Dermis microvascular lymphatic vessel endothelial cell (primary cell): ENCODE data around the gene ACAD8. TPM values are rescaled to one million over a fixed set of nuclear protein-coding genes. Genes with fewer than 3 reads are reported as not detected.

Experiments
- DNase-seq, 2 donors: peaks; one replicate each; pipeline versions ENCODE4 v3.0.0 to v3.0.0-alpha.2; 2010; ENCODE audit warnings: low read depth in 2 of 2
- total RNA-seq: library from RNA; depleted of rRNA; stranded (reverse); fragments of >200 nt; gene quantifications from 2 replicates; pipeline ENCODE4 v1.2.1, GENCODE V29; 2014

ACAD8 gene
- total RNA-seq, 1 donor from 2014 or later = 18.4 TPM

DNA sequence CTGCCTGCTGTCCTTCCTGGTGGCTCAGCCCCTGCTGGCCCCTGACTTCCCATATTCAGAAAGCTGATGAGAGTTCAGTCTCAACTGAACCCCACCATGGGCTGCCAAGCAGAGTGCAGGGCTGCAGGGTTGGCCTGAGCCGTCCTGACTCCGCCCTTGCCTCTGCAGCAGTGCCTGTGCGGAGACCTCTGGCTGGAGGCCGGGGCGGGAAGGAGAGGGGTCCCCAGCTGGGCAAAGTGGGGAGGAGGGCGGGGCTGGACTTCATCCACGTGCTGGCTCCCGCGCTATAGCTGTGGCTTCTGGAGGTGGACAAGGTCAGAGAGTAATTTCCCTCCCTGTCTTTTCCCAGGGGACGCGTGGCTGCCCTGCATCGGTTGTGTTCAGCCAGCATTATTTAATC is 36.4 kb downstream of the ACAD8 start:
- DNase-seq = no peak

DNA sequence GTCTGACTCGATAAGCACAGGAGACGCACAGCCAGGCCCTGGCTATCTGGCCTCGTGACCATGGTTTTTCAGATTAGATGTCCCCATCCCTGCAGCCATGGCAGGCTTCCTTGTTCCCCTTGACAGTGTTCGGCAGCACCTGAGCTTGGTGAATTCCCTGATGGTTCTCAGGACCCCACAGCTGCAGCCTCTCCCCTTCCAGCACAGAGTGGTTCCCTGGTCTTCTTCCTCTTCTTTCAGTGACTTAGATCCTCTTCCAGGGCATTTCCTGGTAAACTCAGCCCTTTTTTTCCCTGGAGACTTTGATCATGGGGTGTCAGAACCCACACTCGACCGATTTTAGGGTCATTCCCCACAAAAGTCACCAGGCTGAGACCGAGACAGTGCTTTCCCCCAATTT is 37.3 kb downstream of the ACAD8 start:
- DNase-seq = no peak

DNA sequence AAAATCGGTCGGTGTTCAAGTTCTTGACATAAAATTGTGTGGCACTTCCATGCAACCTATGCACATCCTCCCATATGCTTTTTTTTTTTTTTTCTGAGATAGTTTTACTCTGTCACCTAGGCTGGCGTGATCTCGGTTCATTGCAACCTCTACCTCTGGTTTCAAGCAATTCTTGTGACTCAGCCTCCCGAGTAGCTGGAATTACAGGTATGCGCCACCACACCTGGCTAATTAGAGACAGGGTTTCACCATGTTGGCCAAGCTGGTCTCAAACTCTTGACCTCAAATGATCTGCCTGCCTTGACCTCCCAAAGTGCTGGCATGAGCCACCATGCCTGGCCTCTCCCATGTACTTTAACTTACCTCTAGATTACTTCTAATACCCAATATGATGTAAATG is 37.8 kb downstream of the ACAD8 start:
- DNase-seq = no peak

DNA sequence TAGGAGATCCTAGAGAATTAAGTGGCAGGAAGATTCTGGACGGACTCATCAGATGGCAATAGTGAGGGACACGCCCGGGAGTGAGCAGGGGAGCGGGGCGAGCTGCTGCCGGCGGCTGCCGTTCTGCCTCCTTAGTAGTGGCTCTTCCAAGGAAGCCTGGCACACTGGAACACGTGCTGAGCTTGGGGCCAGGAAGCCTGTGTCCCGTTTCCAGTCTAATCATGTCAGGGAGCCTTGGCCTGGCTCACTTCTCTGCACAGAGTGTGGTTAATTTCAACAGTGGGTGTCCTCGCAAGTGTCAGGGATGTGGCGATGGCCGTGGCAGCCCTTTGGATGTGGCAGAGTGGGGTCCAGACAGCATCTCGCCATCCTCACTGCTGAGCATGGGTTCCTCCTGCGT is 39.3 kb downstream of the ACAD8 start:
- DNase-seq = no peak

DNA sequence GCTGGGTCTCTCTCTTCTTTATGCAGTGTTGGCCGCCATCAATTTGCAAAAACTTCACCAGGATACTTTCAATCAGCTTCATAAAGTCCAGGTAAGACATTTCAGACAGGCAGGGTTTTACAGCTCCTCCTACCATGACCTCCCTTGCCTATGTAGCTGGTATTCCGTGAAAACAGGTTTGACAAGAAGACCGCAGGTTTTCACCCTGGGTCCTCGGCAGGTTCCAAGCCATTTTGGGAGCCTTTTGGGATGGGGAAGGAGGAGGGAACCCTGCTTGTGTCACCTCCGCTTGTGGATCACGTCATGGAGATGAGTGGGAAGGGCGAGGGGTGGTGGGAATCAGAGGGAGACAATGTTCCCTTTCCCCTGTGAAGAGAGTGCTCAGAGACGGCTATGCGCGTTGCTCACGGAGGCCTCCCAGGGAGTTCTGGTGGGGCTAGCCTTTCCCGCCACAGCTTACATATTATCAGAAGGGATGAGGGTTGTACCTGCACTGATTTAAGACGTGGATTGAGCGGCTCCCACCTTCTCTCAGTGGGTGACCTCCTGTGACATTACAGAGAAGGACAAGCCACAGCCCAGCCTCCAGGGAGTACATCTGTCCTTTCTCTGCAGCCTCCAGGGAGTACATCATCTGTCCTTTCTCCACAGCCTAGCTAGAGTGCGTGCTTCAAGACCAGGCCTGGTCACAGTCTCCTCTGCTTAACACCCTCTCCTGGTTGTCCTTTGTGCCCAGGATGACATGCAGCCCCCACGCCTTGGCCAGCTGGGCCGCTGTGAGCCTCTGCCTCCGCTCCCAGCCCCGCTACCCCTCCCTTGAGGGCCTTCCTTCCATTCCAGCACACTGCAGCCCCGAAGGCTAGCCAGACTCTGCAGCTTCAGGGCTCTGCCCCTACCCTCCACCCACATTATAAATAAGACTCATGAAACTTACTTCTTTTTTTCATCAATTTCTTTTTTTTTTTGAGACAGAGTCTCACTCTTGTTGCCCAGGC is 40.0 kb downstream of the ACAD8 start:
- DNase-seq = no peak

DNA sequence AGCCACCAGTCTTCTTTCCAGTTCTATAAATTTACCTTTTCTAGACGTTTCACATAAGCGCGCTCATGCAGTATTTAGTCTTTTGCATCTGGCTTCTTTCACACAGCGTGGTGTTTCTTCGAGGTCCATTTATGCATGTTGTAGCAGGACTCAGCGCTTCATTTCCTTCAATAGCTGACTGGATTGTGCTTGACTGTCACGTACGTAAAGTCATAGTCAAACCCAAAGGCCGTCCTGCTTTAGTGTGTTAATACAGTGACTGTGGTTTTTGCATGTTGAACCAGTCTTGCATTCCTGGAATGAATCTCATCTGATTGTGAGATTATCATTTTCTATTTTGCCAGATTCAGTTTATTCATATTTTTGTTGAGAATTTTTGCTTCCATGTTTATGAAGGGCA is 41.3 kb downstream of the ACAD8 start:
- DNase-seq = no peak

DNA sequence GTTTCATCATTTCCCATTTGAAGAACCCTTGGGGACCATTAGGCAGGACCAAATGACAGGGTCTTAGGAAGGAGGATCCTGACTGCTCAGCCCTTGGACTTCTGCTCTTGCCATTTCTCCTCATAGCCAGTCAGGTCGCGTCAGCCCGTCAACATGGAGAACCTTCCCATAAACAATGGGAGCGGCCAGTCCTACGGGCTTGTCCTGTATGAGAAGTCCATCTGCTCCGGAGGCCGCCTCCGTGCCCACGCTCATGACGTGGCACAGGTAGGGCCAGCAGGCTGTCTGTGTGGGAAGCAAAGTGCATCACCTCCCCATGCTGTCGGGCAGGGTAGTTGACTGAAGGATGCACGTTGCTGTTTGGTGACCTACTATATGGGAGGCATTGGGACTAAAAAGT is 58.9 kb downstream of the ACAD8 start:
- DNase-seq = no peak

DNA sequence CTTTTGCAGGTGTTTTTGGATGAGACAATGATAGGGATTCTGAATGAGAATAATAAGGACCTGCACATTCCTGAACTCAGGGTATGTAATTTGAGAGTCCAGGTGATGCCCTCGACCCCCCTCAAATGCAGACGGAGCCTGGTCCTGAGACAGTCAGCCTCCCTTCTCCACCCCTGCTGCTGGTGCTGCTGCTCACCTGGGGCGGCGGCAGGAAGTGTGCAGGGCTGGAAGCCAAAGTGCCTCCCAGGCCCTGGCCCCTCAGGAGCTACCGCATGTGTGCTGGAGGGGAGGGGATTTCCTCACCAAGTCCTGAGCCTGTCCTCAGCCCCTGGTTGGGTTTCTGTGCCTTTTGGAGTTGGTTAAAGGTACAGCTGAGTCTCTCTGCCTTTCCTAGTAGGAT is 59.4 kb downstream of the ACAD8 start:
- DNase-seq = no peak

DNA sequence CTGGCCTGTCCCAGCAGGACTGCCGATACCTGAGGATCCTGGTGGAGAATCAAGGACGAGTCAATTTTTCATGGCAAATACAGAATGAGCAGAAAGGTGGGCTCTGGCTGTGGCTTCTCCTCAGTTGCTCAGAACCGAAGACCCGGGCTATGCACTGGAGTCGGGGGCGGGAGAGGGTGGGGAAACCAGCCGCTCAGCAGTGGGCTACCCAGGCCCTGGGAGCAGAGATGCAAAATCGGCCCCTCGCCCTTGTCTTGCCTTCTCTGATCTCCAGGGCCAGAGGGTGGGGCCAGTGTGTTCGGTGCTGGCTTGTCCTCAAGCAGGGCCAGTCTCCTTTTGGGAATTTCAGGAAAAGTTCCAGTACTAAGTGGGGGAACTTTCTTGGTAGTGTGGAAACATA is 60.0 kb downstream of the ACAD8 start:
- DNase-seq = no peak

DNA sequence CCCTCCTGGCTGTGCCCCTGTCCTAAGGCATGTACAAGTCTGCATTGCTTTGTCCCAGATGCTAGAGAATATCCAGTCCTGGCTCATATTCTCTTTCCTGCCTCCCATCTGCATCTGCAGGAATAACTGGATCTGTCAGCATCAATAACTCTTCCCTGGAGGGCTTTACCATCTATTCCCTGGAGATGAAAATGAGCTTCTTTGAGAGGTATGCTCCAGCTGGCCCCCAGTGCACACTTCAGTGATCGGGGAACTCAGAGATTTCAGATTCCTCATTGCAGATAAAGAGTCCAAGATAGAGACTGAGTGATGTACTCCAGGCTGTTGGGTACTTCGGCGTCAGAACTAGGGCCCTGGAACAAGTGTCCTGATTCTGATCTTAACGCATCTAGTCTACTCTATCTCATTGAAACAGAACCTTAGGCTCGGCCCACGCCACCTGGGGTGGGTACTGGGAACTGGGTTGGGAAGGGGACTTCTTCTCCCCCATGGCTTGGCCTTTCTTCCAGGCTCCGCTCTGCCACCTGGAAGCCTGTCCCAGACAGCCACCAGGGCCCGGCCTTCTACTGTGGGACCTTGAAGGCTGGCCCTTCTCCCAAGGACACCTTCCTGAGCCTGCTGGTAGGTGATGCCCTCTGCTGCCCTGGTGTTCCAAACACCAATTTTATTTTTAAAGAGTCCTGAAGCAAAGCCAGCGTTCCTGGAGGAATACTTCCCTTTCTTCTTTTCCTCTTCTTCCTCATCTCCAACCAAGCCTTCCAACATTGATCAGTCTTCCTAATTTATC is 60.6 kb downstream of the ACAD8 start:
- DNase-seq = no peak

Other genes with a start within 250 kb of the ACAD8 start
- gene JAM3, start 184.5 kb upstream of the ACAD8 start, total RNA-seq = 8.6 and 15.8 TPM in 2 replicates
- 17.8 and 19.0 TPM in 2 replicates for gene NCAPD3, start 29.6 kb upstream of the ACAD8 start, total RNA-seq
- 20.4 and 28.1 TPM in 2 replicates for gene VPS26B, start 28.9 kb upstream of the ACAD8 start, total RNA-seq
- 43.5 and 52.0 TPM in 2 replicates for gene THYN1, start 216 bp upstream of the ACAD8 start, total RNA-seq
- gene GLB1L3, start 22.8 kb downstream of the ACAD8 start, total RNA-seq = not detected in 2 replicates
- 0.25 and 0.39 TPM in 2 replicates for gene GLB1L2, start 78.4 kb downstream of the ACAD8 start, total RNA-seq
- not detected in 2 replicates for gene B3GAT1, start 158.7 kb downstream of the ACAD8 start, total RNA-seq